NCI-H510A treated with DMSO at 0.1 percent for 48 hours (cell line): ENCODE measurements around the gene ACTC1.

Experiments used
- DNase-seq: peaks from one replicate; lab custom pipeline; 2025; lab: John Stamatoyannopoulos, UW

ACTC1 gene

GRCh38 chr15:34799149-34800101 lies 4.1 kb upstream of the ACTC1 start:
- DNase-seq = no peak

- no peak for DNase-seq
These were observed 1.6 kb upstream of the ACTC1 start for GRCh38 chr15:34796847-34797435.

GRCh38 chr15:34794590-34795206 lies 651 bp downstream of the ACTC1 start:
- DNase-seq = no peak

GRCh38 chr15:34793901-34794300 lies 1.4 kb downstream of the ACTC1 start:
- no peak for DNase-seq

- DNase-seq = no peak
These were observed 2.3 kb downstream of the ACTC1 start for GRCh38 chr15:34793071-34793470.

GRCh38 chr15:34791701-34792100 lies 3.6 kb downstream of the ACTC1 start:
- DNase-seq = no peak

- DNase-seq = no peak
These were observed 5.2 kb downstream of the ACTC1 start for GRCh38 chr15:34790121-34790520.

- no peak for DNase-seq
These were observed 6.0 kb downstream of the ACTC1 start for GRCh38 chr15:34789326-34789725.

- DNase-seq = no peak
These were observed 9.1 kb downstream of the ACTC1 start for GRCh38 chr15:34786206-34786605.

GRCh38 chr15:34783991-34784390 lies 11.4 kb downstream of the ACTC1 start:
- DNase-seq = no peak

- no peak for DNase-seq
These were observed 11.9 kb downstream of the ACTC1 start for GRCh38 chr15:34783431-34783830.

- DNase-seq = no peak
These were observed 12.4 kb downstream of the ACTC1 start for GRCh38 chr15:34782901-34783300.

- DNase-seq = no peak
These were observed 14.6 kb downstream of the ACTC1 start for GRCh38 chr15:34780725-34781124.

GRCh38 chr15:34776606-34777105 lies 18.7 kb downstream of the ACTC1 start:
- no peak for DNase-seq

GRCh38 chr15:34773917-34774316 lies 21.4 kb downstream of the ACTC1 start:
- DNase-seq = no peak

GRCh38 chr15:34773013-34773412 lies 22.3 kb downstream of the ACTC1 start:
- DNase-seq = no peak

GRCh38 chr15:34772312-34772711 lies 23.0 kb downstream of the ACTC1 start:
- no peak for DNase-seq

- no peak for DNase-seq
These were observed 25.6 kb downstream of the ACTC1 start for GRCh38 chr15:34769711-34770110.

GRCh38 chr15:34768530-34768929 lies 26.8 kb downstream of the ACTC1 start:
- no peak for DNase-seq

- DNase-seq = no peak
These were observed 29.6 kb downstream of the ACTC1 start for GRCh38 chr15:34765741-34766140.

- no peak for DNase-seq
These were observed 34.4 kb downstream of the ACTC1 start for GRCh38 chr15:34760909-34761308.

GRCh38 chr15:34759992-34760391 lies 35.4 kb downstream of the ACTC1 start:
- no peak for DNase-seq

- no peak for DNase-seq
These were observed 36.0 kb downstream of the ACTC1 start for GRCh38 chr15:34759347-34759746.
